HFF-Myc (cell line): ENCODE data around the gene ZNF446.
"Not testable (repeated sequence)": the region's sequence is repeated elsewhere in the genome, so short reads cannot be mapped to it uniquely, and the experiment has no call there.

ENCODE experiments used
- DNase-seq: peaks from one replicate; pipeline ENCODE4 v3.0.0-alpha.2; 2011; ENCODE audit warnings: low read depth; ENCODE audit errors: extremely low read depth
- H3K4me3 ChIP-seq: replicated peaks from 2 replicates; pipeline ENCODE4 v1.5.1; 2011; ENCODE audit warnings: low read depth, mild to moderate bottlenecking, control low read depth, low read length
- TF ChIP-seq, protein P1 (sequence below): IDR thresholded peaks from 2 replicates; pipeline ENCODE4 v1.5.1; 2012; ENCODE audit warnings: mild to moderate bottlenecking, low read depth, low read length, control low read depth; ENCODE audit errors: missing control alignments

The ZNF446 gene

DNA sequence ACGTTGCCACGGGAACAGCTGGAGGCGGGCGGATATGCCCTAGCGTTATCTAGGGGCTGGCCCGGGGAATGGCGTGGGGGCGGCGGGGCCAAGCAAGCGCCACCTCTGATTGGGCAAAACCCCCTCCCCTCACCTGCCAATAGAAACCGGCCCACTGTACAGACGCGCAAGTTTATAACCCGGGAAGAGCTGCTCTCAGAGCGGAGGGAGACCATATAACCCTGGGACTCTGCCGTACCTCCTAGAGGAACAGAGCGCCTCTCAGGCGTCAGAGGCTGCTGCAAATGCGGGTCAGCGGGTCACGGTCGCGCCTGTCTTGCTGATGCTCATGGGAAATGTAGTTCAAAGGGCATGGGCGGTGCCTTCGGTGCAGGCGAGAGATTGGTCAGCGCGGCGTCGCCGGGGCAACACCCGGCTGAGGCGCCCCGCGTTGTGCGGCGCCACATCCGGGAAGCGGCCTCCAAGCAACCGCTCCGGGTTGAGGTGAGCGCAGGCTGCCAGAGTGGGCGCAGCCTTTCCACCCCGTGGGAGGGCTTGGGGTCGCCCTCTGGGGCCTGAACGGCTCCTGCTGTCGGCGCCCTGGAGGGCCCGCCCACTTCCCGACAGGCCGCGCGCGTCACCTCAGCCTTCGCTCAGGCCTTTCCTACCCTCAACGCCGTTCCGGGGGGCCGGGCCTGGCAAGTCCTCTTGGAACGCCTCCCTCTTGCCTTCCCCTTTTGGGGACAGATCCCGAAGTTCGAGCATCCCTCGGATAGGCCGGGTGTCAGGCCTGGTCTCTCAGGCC lies at the start of gene ZNF446:
Gene ZNF446 (plus strand): TSS at position 639 of the 784 bp plus-strand sequence. CDS start 867 bp downstream, outside the sequence.
- TF ChIP-seq, protein P1, sequence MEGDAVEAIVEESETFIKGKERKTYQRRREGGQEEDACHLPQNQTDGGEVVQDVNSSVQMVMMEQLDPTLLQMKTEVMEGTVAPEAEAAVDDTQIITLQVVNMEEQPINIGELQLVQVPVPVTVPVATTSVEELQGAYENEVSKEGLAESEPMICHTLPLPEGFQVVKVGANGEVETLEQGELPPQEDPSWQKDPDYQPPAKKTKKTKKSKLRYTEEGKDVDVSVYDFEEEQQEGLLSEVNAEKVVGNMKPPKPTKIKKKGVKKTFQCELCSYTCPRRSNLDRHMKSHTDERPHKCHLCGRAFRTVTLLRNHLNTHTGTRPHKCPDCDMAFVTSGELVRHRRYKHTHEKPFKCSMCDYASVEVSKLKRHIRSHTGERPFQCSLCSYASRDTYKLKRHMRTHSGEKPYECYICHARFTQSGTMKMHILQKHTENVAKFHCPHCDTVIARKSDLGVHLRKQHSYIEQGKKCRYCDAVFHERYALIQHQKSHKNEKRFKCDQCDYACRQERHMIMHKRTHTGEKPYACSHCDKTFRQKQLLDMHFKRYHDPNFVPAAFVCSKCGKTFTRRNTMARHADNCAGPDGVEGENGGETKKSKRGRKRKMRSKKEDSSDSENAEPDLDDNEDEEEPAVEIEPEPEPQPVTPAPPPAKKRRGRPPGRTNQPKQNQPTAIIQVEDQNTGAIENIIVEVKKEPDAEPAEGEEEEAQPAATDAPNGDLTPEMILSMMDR = no peak
- peak within 1 kb of the TSS; percentile 59 for H3K4me3 ChIP-seq
- DNase-seq = peak; percentile 92

GRCh38 chr19:58428617-58429016 lies 47.5 kb upstream of the ZNF446 start:
- TF ChIP-seq, protein P1 = no peak
- no peak for DNase-seq
- H3K4me3 ChIP-seq = no peak overlapping the region

DNA sequence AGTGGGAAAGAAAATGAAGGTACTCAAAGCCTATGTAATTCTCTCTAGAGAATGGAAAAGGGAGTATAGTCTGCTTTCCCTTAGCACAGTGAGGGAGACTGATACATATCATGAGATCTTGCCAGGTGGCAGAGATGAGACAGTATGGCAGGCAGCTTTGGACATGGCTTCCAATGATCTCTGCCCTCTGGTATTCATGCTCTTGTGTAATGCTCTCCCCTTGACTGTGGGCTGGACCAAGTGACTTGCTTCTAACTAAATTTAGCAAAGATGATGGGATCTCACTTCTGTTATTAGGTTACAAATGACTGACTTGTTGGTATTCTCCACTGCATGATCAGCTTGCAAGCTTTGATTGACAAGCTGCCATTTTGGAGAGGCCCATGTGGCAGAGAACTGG lies 46.4 kb upstream of the ZNF446 start:
- TF ChIP-seq, protein P1 = no peak
- no peak overlapping the region for H3K4me3 ChIP-seq
- DNase-seq = no peak

DNA sequence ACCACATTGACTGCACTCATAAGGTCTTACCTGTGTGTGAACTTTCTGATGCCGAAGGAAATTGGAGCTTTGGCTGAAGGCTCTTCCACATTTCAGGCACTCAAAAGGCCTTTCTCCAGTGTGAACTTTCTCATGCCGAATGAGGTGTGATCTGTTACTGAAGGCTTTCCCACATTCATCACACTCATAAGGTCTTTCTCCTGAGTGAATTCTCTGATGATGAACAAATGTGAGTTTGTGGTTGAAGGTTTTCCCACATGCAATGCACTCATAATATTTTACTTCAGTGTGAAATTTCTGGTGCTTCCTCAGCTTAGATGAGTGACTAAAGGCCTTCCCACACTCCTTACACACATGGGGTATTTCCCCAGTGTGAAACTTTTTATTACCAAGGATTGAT lies 41.9 kb upstream of the ZNF446 start:
- DNase-seq = no peak
- TF ChIP-seq, protein P1 = no peak
- no peak overlapping the region for H3K4me3 ChIP-seq

GRCh38 chr19:58439576-58440554 lies 36.3 kb upstream of the ZNF446 start, which contains the start of gene ZNF132:
Gene ZNF132, minus strand, starts transcription at chr19:58440153. Its CDS starts 332 bp downstream, at chr19:58439821.
- peak; percentile 99 for DNase-seq
- peak within 1 kb of the TSS; percentile 57 for H3K4me3 ChIP-seq
- TF ChIP-seq, protein P1 = no peak

DNA sequence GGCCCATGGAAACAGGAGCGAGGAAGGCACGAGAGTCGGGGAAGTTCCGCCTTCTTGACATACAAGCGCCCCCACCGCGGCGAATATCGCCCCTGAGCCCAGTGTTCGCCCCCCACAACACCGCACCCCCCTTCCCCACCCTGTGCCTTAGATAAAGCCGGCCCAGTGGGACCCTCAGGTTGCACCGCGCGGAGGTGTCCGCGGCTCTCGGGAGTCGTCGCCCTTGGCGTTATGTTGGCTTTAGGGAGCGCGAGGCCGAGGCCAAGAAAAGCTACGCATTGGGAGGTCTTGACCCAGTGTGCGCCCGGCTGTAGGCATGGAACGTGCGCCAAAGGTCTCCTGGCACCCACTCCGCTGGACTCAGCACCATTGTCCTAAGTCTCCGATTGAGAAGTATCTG lies 35.6 kb upstream of the ZNF446 start:
- TF ChIP-seq, protein P1 = no peak
- peak overlapping the region; percentile 57 for H3K4me3 ChIP-seq
- no peak for DNase-seq

- H3K4me3 ChIP-seq, DNase-seq: not testable (repeated sequence)
Measured at GRCh38 chr19:58442986-58443385, 33.2 kb upstream of the ZNF446 start.

DNA sequence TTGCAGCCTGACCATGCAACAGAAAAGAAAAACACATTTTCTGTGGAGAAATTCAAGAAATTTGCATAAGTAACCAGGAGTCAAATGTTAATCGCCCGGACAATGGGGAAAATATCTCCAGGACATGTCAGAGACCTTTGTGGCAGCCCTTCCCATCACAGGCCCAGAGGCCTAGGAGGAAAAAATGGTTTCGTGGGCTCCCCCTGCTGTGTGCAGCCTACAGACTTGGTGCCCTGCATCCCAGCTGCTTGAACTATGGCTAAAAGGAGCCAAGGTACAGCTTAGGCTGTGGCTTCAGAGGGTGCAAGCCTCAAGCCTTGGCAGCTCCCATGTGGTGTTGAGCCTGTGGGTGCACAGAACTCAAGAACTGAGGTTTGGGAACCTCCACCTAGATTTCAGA lies 27.3 kb upstream of the ZNF446 start:
- H3K4me3 ChIP-seq, DNase-seq: not testable (repeated sequence)

GRCh38 chr19:58449980-58450379 lies 26.2 kb upstream of the ZNF446 start:
- H3K4me3 ChIP-seq, DNase-seq: not testable (repeated sequence)
